GM21528 (cell line): ENCODE results near the gene SLC13A1.
A peak's percentile ranks its signal among the peaks of the same experiment; 100 is the strongest.

Experiments used
- ATAC-seq: cut with Tn5 transposase; IDR thresholded peaks from one replicate; pipeline ENCODE4 v1.9.1; 2021; ENCODE audit warnings: mild to moderate bottlenecking, moderate library complexity; ENCODE audit not compliant: unreplicated experiment, low FRiP score

The SLC13A1 gene

DNA sequence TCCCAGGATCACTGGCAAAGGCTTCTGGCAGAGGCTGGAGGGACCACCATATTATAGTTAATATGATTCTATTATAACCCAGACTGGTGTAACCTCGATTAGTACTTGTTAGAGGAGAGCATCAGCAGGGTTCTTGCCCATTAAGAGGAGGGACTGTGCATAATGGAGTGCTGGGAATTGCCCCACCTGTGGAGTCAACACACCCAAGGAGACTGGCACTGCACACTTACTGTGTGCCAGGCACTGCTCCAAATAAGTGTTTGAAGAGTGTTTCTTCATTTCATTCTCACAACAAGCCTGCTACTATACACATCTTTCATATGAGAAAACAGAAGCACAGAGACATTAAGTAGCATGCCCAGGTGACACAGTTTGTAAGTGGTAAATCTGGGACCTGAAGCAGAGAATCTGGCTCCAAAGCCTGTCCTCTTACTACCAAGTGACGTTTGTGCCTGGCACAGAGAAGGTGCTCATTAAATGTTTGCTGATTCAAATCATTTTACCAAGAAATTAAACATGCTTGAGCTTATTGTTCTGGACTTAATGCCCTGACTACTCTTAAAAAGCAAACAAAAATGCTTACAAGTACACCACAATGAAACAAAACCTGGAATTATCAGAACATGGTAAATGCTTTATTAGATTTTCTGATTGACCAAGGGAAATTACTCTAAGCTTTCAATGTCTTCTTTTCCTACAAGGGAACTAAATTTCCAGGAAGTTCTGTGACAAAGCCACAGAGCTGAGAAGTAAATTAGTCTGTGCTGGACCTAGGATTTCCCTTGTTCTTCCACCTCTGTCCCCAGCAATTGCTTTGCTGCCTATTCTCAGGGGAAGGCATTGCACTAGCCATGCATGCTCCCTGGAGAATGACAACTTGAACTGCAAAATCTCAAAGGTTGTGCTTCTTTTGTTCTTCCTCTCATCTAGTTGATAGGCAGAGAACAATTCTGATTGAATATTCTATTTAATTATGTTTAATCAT lies 809 bp downstream of the SLC13A1 start:
- no peak for ATAC-seq

GRCh38 chr7:123198111-123198510 lies 1.7 kb downstream of the SLC13A1 start:
- no peak for ATAC-seq

DNA sequence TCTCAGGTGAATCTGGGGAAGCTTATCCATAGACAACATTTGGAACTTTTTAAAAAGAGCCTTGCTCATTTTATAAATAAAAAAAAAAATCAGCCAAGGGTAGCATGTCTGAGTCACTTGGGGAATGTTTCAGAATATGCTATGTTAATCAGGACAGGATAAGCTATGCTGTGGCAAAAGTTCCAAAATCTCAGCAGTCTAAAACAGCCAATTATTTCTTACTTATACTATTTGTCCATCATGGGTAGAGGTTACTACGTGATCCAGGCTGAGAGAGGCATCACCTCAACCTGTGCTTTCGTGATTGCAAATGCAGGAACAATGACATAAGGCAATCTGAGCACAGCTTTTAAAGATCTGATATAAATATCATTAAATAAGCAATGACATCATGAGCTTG lies 6.5 kb downstream of the SLC13A1 start:
- ATAC-seq: no peak

DNA sequence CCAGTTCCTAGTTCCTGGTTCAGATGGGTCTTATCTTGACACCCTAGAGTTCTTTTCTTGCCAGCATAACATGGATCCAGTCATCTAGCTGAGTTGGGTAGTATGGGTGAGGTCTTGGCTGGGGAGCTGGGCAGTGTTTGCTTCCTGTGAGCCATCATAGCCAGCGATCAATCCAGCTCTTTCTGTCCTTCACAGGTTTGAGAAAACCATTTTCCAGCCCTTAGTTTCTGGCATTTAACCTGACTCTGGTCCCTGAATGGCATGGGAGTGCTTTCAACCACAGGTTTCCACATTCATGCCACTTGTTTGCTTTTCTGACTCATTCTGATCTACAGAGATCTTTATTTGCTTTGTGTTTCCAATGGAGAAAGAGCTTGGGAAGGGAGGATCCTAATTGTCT lies 8.6 kb downstream of the SLC13A1 start:
- ATAC-seq: no peak

GRCh38 chr7:123190109-123190831 lies 9.5 kb downstream of the SLC13A1 start:
- ATAC-seq: peak; percentile 95

DNA sequence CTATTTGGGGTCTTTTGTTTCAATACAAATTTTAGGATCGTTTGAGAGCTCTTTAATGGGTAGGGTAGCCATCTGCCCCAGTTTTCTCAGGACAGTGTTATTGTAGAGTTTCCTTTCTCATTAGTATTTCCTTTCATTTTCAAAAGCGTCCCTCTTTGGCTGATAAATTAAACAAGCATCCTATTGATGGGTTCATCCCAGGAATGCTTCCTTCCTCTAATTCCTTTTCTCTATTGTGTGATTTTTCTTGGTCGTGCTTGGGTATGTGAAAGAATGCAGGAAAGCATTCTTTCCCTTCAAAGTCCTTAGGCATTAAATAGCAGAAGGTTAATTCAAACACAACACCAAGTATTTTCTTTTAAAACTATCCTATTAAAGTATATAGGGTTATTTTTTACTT lies 14.0 kb downstream of the SLC13A1 start:
- ATAC-seq: no peak

DNA sequence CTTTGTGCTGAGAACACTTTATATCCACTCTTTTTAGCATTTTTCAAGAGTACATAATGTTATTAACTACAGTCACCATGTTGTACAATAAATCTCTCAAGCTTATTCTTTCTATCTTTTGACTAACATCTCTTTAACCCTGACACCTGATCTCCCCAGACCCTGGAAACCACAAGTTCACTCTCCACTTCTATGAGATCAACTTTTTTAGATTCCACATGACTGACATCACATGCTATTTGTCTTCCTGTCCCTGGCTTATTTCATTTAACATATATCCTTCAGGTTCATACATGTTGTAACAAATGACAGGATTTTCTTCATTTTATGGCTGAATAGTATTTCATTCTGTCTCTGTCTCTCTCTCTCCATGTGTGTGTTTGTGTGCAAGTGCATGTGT lies 15.5 kb downstream of the SLC13A1 start:
- ATAC-seq: no peak

GRCh38 chr7:123183431-123183830 lies 16.3 kb downstream of the SLC13A1 start:
- ATAC-seq: no peak

GRCh38 chr7:123177442-123177841 lies 22.3 kb downstream of the SLC13A1 start:
- ATAC-seq: no peak

- no peak for ATAC-seq
Measured at GRCh38 chr7:123170333-123171246, 29.2 kb downstream of the SLC13A1 start.

DNA sequence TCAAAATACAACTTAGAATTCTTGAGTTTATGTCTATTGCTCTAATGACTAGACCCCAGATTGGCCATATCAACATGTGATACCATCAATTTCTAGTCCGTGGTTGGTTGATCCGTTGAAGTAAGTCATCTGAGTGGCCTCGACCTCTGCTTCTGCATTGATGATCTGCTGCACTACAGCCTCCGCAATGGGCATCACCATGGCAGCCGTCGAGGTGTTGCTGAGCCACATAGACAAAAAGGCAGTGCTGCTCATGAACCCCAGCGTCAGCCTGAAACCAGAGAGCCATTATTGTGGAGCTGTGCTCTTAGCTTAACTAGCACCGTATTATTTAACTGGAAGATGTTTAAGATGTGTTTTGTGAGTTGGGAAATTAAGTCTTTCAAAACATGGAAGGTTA lies 30.7 kb downstream of the SLC13A1 start:
- ATAC-seq: no peak

DNA sequence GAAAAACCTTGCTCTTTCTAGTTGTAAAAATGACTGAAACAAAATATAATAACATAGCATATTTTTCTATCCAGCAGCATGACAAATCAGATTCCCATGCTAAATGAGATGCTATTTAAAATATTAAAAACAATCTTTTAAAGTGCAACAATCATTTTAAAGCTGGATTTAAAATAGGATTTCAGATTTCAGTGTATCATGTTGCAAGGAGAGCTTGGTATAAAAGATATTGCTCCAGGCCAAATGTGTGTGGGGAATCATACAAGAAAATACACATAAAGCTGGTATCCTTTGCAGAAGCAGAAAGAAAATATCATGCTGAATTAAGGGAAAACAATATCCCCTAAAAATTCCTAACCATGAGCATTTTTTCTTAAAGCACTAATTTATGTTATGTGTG lies 42.2 kb downstream of the SLC13A1 start:
- no peak for ATAC-seq

GRCh38 chr7:123155571-123155970 lies 44.2 kb downstream of the SLC13A1 start:
- ATAC-seq: no peak

DNA sequence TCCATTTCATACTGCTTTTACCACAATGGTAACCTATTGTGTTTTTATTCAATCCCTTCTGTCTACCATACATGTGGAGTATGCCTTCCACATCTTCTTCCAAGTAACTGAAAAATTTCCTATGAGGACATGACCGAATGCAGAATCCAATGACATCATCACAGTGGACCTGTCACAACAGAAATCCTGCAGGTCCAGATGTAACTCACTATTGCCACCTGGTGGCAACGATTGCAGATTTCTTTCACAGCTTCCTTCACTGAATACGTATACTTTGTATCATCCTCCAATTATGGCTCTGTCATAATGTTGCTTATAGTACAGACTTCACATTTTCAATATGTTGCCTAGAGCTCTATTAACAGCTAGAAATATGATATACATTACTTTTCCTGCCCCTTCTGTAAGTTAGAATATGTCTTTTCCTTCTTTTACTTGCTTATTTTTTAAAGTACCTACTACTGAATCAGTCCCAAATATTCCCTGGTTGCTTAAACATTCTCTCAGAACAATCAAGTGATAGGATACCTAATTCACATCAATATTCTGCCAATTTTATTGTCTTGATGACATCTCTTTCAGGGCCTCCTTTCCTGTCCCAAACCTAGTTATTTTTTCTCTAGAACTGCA lies 45.4 kb downstream of the SLC13A1 start:
- ATAC-seq: peak; percentile 98

DNA sequence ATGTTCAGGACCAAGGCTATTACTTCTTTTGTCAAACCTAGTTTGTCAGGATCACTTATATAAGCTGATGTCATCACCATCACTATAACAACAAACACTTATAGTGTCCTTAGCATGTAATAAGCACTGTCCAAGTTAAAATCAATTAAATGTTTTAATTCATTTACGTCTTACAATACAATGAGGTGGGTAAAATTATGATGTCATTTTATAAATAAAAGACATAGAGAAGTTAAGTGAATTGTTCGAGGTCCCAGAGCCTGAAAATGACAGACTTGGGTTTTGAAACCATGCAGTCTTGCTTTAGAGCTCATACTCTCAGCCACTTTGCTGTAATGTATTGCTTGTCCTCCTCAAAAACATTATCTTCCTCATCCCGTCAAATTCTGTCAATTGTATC lies 48.3 kb downstream of the SLC13A1 start:
- ATAC-seq: no peak

DNA sequence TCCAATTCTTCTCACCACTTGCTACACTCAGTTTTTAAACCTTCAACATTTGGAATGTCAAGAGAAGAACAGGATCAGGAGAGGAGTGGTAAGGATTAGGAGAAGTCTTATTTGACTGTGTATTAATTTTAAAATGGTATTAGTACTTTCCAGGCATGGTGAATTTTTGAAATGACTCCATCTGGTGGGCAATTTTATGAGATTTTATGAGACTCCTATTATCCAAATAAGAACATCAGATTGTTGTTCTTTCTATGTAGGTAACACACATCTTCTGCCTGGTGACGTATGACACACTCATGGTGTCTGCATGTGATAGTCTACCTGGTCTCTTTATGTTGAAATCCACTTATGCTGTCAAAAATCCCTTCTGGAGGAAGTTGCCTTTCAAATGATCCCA lies 51.0 kb downstream of the SLC13A1 start:
- ATAC-seq: no peak

- ATAC-seq: no peak
Measured at GRCh38 chr7:123143252-123144006, 56.3 kb downstream of the SLC13A1 start.

- no peak for ATAC-seq
Measured at GRCh38 chr7:123140561-123140960, 59.2 kb downstream of the SLC13A1 start.

GRCh38 chr7:123135960-123136359 lies 63.8 kb downstream of the SLC13A1 start:
- ATAC-seq: no peak
